Measurements from ENCODE around the gene RIBC1.
"Not testable (repeated sequence)": the region's sequence is repeated elsewhere in the genome, so short reads cannot be mapped to it uniquely, and the experiment has no call there.

Gene RIBC1

DNA sequence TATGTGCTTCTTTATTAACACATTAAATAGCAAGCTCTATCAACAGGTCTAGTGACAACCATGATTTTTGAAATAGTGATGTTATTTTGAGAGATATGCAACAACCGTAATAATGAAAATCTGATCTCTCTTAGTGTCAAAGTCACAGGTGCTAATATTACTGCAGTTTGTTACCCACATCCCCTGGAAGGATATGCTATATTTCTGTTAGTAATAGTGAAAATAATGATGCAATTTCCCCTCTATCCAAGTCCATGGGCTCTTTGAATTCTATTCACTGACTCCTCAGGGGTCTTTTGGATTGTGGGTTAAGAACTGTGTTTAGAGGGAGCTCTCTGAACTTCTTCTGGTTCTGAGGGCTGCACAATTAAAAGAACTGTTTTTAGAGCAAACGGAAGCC lies 14.5 kb downstream of the RIBC1 start:
- DNase-seq: no peak

DNA sequence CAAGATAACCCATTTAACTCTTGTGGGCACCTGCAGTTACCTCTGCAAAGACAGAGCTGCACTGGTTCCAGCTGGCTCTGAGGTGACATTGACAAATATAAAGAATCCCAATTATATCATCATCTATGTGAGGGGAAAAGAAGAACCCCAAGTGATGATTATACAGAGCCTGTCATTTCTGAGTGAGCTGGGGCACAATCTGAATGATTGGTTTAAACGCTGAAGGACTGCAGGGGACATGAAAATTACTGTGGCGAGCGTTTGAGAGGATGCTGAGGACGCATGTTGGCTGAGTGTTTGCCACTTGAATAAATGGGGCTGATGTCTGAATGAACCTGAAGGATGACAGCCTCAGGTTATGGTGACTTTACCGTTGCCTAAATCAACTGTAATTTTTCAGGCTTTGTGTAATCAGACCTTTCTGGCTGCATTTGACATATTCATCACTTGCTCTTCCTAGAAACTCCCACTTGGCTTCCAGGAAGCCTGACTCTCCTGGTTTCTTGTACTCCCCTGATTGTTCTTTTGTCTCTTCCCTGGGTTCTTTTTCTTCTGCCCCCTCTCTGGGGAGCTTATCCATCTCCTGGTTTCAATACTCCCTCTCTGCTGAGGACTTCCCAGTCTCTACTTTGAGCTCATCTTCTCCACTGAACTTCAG lies 15.6 kb downstream of the RIBC1 start:
- no peak for DNase-seq

DNA sequence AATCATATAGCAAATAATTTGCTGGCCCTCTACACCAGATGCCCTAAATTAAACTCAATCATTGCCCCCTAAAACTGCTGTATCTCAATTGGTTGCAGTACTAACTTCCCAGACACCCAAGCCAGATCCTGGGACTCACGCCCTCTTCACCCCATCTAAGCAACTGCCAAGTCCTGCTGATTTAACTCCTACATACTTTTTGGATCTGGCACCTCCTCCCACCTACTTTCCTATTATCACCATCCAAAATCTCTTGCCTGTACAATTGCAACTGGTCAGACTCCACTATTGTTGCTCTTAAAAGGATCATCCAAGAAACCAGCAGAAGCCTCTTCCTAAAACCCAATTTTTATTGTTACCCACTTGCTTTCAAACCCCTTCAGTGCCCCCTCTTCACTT lies 16.2 kb downstream of the RIBC1 start:
- no peak for DNase-seq

DNA sequence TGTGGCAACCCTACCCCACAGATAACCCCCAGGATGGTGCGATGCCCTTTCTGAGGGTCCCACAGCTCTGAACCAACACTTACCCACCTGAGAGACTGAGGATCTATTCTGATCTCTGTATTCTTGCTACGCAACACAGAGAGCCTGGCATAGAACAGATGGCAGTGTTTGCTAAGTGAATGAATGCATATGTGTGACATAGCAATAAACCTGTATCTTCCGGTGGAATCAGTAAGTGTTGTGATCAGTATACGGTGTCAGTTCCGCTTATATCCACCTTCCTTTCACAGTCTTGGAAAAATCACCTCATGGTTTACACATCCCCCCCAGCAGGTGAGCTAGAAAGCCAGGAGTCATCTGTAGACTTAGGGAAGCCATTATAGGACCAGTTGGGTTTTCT lies 17.4 kb downstream of the RIBC1 start:
- peak; percentile 90 for DNase-seq

DNA sequence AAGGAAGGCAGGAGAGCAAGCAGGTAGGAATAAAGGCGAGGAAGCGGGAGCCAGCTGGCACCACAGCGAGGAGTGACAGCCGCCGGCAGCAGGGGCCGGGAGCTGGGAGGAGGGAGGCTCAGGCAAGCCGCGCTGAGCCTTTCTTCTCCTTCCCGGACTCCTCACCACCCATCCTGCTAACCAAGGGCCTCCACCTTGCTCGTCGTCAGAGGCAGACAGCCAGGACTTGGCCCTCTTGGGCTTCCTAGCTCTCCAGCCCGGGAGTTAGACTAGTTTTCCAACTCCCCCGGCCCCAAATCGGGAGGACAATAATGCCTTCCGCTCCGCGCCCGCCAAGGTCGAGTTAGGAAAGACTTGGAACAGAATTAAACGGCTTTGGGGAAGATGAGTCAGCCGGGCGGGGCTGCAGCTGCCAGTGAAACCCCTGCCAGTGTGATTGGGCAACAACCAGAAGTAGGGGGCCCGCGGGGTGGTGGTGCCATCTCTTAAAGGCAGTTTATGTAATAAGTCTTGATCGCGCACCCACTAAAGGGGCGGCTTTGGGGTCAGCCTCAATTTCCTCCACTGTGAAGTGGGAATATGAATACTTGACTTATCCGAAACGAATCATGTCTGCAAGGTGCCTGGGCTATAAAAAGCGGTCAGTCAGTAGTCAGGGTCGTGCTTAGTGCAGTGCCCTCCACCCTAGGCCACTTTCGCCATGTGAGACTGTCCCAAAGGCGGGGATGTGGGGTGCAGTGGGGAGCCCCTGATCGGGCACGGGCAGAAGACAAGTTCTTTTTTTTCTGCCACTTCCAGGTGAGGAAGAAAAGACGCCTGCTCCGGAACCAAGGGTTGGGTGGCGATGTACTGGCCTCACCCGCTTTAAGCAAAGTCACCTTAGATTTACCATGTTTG lies 18.2 kb downstream of the RIBC1 start:
- peak; percentile 49 for DNase-seq

DNA sequence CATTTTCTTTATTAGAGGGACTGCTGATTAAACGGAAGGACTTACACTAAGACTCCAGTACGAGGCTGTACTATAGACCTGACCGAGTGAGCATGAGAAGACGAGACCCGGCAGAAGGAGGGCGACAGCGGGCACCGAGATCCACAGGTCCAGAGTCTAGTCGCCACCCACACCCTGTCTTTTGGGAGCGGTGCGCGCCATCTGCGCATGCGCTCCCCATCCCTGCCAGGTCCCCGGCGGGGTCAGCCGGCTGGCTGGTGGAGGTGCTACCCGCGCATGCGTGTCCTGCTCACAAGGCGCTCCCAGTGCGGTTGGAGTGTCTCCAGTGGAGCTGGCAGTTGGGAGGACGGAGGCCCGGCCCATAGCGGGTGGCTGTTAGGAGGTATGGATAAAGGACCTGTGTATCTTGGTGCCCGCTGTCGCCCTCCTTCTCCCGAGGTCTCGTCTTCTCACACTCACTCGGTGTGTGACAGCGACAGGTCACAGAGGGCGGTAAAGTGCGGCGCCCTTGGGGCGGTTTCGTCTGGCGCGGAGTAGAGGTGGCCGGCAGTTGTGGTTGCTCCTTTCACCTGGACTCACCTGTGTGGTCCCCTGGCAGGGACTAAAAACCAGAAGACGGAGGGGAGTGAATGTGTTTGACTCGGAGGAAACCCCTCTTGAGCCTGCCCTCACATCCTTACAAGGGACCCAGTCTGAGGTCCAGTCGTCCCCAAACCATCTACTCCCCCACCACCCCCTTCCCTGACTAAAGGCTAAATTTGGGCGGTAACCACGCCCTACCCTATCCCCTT lies 19.1 kb downstream of the RIBC1 start:
- peak; percentile 70 for DNase-seq

DNA sequence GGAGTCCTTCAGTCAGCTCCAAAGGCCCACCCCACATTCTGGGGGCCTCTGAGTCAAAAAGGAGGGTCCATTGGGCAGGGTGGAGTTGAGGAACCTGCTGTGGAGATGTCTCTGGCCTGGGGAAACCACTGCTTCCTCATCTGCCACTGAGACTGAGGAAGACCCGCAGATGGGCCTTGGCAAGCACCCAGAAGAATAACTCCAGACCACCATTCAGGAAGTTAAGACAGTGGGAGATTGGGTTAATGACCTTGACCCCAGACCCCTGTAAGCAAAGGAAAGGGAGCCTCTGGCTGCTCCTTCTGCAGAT lies 19.6 kb downstream of the RIBC1 start:
- DNase-seq: no peak

DNA sequence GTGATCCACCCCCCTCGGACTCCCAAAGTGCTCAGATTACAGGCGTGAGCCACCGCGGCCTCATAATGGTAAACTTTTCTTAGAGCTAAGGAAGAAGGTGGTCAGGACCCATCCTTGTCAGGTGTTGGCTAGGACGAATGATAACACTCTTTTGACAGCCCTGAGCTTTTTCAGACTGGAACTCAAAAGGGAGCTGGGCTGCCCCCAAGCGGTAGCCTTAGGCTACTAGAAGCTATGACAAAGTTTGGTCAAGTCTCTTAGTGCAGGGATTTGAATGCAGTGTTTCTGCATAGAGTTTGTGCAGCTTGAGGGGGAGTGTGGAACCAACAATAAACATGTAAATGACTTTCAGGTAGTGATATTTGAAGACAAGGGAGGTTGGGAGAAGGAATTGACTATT lies 23.3 kb downstream of the RIBC1 start:
- peak; percentile 16 for DNase-seq

DNA sequence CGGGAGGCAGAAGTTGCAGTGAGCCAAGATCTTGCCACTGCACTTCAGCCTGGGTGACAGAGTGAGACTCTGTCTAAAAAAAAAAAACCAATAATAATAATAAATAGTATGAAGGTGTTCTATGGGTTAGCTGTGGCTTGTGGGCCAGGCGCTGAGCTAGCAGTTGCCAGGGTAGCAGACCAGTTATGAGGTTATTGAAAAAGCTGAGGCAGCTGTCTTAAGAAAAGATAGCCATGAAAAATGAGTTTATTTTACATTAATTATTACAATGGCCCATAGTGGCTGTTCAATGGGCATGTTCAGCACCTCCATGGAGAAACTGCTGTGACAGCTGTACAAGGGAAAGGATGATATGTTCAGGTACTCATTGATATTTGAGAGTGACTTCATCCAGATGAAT lies 24.8 kb downstream of the RIBC1 start:
- no peak for DNase-seq

DNA sequence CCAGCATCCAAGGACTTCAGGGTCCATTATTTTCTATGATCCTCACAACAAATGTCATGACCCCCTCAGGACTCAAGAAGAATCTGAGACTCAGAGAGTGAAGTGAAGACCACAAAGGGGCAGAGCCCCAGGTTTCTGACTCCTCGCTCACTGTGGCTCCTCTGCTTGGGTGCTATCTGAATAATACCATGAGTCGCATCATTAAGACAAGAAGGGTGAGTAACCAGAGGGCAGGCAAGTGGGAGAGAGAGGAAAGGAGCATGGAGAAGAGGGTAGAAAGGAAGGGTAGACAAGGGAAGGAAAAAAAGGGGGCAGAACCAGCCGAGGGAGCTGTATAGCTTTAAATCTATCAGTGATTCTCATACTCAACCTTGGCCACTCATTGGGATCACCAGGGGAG lies 27.0 kb downstream of the RIBC1 start:
- DNase-seq: no peak

DNA sequence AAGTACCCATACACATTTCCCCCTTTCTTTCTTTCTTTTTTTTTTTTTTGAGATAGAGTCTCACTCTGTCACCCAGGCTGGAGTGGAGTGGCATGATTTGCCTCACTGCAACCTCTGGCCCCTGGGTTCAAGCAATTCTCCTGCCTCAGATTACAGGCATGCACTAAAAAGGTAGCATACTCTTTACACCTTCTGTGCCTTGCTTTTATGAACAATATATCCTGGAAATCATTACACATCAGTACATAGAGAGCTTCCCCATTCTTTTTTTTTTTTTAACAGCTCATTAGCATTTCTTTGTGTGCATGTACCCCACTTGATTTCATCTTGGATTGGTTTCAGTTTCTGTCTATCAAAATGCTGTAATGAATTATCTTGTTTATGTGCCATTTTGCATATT lies 30.1 kb downstream of the RIBC1 start:
- DNase-seq: no peak

DNA sequence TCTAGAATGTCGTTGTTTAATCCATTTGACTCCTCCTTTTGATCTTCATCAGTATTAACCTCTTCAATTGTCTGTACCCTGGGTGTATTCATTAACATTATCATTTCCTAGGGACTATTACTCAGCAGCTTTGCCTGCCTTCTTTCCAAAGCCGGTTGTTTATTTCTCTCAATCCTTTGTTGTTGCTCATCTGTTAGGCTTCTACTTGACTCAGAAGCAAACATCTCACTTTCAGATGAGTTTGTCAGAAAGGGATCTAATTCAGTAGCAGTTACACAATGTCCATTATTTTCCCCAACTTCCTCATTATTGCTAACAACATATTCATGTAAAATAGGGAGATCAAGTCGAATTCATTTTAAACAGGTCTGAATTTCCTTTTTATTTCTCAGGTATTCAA lies 33.6 kb downstream of the RIBC1 start:
- no peak for DNase-seq

DNA sequence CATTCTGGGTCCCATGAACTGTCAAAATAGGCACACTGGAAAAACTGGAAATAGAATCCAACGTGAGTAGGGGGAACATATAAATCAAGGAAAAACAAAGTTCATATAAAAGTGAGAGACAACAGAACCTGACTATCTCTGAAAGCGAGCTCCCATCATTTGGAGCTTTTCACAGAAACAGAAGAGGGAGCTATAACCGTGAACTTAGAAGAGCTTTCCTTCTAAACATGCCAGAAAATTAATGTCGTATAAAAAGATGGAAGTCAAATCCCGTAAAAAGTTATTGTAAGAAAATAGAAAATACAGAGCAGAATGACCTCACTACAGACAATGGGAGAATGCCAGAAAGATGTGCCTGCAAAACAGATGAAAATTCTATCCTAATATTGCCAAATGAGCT lies 35.4 kb downstream of the RIBC1 start:
- no peak for DNase-seq

DNA sequence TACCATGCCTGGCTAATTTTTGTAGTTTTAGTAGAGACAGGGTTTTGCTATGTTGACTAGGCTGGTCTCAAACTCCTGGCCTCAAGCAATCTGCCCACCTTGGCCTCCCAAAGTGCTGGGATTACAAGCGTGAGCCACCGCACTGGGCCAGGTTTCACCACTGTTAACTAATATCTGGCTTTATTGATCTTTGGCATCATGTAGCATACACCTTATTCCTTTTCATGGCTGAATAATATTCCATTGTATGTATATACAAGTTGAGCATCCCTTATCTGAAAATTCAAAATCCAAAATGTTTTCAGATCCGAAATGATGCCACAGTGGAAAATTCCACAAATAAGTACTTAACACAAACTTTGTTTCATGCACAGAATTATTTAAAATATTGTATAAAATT lies 46.0 kb downstream of the RIBC1 start:
- DNase-seq: not testable (repeated sequence)

DNA sequence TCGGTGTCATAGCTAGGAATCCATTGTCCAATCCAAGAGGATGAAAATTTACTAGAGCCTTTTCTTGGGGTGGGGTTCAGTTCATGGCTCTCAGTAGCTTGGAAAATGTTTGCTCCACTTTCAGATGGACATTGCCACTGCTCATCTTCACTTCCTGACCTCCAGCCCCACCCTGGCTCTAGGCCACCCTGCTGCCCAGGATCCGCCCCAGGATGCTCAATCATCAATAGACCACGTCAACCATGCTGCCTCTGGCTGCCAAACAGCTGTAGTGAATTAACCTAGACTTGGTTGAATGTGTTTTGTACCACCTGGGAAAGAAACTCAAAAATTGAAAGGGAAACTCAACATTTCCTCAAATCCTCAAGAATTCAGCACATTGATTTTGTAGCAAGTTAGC lies 48.7 kb downstream of the RIBC1 start:
- DNase-seq: no peak

DNA sequence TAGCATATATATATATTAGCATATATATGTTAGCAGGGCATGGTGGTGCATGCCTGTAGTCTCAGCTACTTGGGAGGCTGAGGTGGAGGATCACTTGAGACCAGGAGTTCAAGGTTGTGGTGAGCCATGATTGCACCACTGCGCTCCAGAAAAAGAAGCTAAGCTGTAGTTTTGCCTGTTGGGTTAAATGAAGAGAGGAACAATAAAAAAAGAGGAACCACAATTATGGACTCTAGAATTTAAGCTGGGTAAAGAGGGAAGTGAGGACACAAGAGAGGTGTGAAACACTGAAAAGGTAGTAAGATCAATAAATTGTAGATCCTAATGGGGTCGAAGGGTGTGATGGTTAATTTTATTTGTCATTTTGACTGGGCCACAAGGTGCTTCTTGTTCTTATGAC lies 52.0 kb downstream of the RIBC1 start:
- DNase-seq: no peak

DNA sequence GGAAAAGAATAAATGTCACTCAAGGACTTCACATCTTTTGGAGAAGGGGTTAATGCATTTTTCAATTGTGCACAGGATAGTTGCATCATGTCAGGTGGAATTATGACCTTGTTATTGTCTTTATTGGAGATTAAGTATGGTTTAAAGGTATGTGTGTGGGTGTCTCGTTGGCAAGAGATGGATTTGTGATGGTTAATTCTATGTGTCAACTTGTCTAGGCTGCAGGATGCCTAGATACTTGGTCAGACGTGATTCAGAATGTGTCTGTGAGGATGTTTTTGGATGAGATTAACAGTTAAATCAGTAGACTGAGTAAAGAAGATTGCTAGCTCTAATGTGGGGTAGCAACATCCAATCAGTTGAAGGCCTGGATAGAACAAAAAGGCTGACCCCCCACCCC lies 53.7 kb downstream of the RIBC1 start:
- no peak for DNase-seq

DNA sequence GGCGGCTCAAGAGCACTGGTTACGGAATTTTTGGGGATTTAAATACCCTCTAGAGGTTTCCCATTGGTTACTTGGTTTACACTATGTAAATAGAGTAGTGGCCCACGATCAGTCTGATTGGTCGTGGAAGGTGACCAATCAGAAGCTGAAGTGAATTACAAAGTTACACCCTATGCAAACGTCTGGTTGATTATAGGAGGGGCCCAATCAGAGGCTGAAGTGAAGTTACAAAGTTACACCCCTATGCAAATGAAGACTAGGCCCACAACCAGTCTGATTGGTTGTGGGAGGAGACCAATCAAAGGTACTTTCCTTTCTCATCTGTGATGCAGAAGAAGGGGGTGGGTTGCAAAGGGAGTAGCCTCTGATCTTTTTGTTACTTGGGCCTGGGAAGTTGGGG lies 56.6 kb downstream of the RIBC1 start:
- no peak for DNase-seq

All from NCI-H1694 (cell line).